ENCODE results near the gene FOXD2.

The FOXD2 gene

DNA sequence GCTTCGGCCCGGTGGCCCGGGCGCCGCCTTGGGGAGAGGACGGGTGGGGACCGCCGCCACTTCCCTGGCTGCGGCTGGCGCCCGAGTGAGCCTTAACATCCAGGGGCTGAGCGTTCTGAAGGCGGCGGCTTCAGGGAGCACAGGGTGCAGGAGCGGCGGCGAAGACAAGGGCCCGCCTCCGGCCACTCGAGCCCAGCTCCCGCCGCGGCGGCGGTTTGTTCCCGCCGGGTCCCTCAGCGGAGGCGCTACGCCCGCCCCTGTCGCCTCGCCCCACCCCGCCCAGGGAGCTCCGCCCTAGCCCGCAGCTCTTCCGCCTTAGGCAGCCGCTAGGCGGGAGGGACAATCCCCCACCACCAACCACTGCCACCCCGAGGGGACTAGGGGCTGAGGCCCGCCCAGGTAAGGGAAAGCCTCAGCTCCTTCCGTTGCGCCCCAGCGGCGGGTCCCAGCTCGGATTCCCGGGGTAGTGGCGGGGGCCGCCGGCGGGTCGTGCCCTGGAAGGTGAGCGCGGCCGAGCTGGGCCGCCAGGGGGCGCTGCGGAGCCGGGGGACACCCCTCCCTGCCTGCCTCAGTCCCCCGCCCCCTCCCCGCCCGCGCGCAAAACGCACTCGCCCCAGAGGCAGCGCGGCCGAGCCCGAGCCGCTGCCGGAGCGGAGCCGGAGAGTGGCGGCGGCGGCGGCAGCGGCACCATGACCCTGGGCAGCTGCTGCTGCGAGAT lies at the start of gene FOXD2:
FOXD2 (plus strand) TSS at position 598 of the 718 bp plus-strand sequence; CDS start at position 690, 92 bp downstream.
- TF ChIP-seq POLR2A (IDR thresholded peaks at IDR 0.05; ENCODE audit: extremely low read depth, insufficient read length): peak; percentile 69
- TF ChIP-seq, protein P1, sequence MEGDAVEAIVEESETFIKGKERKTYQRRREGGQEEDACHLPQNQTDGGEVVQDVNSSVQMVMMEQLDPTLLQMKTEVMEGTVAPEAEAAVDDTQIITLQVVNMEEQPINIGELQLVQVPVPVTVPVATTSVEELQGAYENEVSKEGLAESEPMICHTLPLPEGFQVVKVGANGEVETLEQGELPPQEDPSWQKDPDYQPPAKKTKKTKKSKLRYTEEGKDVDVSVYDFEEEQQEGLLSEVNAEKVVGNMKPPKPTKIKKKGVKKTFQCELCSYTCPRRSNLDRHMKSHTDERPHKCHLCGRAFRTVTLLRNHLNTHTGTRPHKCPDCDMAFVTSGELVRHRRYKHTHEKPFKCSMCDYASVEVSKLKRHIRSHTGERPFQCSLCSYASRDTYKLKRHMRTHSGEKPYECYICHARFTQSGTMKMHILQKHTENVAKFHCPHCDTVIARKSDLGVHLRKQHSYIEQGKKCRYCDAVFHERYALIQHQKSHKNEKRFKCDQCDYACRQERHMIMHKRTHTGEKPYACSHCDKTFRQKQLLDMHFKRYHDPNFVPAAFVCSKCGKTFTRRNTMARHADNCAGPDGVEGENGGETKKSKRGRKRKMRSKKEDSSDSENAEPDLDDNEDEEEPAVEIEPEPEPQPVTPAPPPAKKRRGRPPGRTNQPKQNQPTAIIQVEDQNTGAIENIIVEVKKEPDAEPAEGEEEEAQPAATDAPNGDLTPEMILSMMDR (IDR thresholded peaks at IDR 0.05; ENCODE audit: low read depth, low read length): peak; percentile 55
- TF ChIP-seq, protein P2, sequence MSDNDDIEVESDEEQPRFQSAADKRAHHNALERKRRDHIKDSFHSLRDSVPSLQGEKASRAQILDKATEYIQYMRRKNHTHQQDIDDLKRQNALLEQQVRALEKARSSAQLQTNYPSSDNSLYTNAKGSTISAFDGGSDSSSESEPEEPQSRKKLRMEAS (IDR thresholded peaks at IDR 0.05; ENCODE audit: low read depth, low read length): no peak
- TF ChIP-seq MYC (IDR thresholded peaks at IDR 0.05; ENCODE audit: low read depth, low read length): no peak
- DNase-seq (ENCODE audit: low read depth): peak; percentile 92
- peak within 1 kb of the TSS; percentile 78 for H3K4me3 ChIP-seq (ENCODE audit: low read depth, low read length)

DNA sequence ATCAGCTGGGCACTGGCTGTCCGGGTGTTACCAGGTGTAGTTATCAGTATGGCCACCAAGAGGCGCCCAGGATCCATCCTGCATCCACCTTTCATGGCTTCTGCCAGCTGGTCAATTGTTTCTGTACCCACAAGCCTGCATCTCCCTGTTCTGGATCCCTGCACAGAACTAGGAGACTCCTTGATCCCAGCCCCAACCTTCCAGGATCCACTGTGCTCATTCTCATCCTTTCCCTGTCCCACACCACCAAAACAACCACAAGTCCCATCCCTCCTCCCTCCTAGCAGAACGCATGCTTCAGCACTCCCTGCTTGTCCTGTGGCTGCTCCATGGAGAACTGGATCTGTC lies 49.0 kb upstream of the FOXD2 start:
- no peak overlapping the region for H3K4me3 ChIP-seq (ENCODE audit: low read depth, low read length)
- peak; percentile 65 for DNase-seq (ENCODE audit: low read depth)
- TF ChIP-seq MYC (IDR thresholded peaks at IDR 0.05; ENCODE audit: low read depth, low read length) (peak; percentile 57; the same call in 1 of the 2 replicates), POLR2A (IDR thresholded peaks at IDR 0.05; ENCODE audit: extremely low read depth, insufficient read length) (no peak)
- TF ChIP-seq, protein P1 (IDR thresholded peaks at IDR 0.05; ENCODE audit: low read depth, low read length): peak; percentile 73
- TF ChIP-seq, protein P2 (IDR thresholded peaks at IDR 0.05; ENCODE audit: low read depth, low read length): peak; percentile 53; the same call in 1 of the 2 replicates

DNA sequence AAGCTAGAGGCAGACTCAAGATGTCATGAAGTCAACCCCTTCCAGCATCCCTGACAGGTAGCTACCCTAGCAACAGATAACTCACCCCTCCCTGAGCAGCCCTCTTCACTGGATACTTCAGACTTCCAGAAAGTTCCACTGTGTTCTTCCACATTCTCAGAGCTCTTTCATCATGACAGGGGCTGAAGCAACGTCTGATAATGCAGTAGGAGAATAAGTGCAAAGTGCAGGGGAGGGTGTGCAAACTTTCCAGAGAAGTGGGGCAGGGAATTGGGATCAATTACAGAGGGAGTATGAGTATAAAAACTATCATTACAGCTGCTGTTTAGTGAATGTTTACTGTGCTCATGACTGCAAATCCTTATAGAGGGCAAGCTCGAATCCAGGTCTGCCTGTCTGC lies 48.1 kb upstream of the FOXD2 start:
- no peak overlapping the region for H3K4me3 ChIP-seq (ENCODE audit: low read depth, low read length)
- no peak for DNase-seq (ENCODE audit: low read depth)
- TF ChIP-seq POLR2A (IDR thresholded peaks at IDR 0.05; ENCODE audit: extremely low read depth, insufficient read length): no peak
- TF ChIP-seq, protein P2 (IDR thresholded peaks at IDR 0.05; ENCODE audit: low read depth, low read length): no peak
- no peak for TF ChIP-seq MYC (IDR thresholded peaks at IDR 0.05; ENCODE audit: low read depth, low read length)
- TF ChIP-seq, protein P1 (IDR thresholded peaks at IDR 0.05; ENCODE audit: low read depth, low read length): no peak

DNA sequence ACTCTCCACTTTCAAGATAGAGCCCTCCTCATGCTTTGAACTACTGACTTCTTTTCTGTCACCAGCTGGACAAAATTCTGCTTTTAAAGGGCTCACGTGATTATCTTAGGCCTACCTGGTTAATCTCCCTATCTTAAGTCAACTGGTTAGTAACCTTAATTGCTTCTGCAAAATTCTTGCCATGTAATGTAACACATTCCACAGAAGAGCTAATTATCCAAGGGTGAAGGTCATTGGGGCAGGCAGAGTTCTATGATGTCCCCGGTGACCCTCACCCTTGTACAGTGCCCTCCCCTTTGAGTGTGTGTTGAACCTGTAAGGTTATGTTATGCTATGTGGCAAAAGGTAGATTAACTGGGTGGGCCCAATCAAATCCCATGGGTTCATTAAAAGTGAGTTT lies 47.0 kb upstream of the FOXD2 start:
- no peak overlapping the region for H3K4me3 ChIP-seq (ENCODE audit: low read depth, low read length)
- DNase-seq (ENCODE audit: low read depth): no peak
- TF ChIP-seq POLR2A (IDR thresholded peaks at IDR 0.05; ENCODE audit: extremely low read depth, insufficient read length): no peak
- TF ChIP-seq, protein P2 (IDR thresholded peaks at IDR 0.05; ENCODE audit: low read depth, low read length): no peak
- TF ChIP-seq, protein P1 (IDR thresholded peaks at IDR 0.05; ENCODE audit: low read depth, low read length): no peak
- TF ChIP-seq MYC (IDR thresholded peaks at IDR 0.05; ENCODE audit: low read depth, low read length): no peak

DNA sequence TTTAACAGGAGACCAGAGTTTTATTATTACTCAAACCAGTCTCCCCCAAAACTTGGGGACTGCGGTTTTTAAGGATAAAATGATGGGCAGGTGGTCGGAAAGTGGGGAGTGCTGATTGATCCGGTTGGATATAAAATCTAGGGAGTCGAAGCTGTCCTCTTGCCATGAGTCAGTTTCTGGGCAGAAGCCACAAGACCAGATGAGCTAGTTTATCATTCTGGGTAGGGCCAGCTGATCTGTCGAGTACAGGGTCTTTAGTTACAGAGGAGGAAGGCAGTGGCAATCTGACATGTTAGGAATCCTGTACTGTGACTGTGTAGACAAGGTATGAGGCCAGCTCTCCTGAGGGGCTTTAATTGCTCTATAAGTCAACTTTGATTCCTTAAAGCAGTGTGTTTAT lies 44.7 kb upstream of the FOXD2 start:
- no peak for DNase-seq (ENCODE audit: low read depth)
- TF ChIP-seq POLR2A (IDR thresholded peaks at IDR 0.05; ENCODE audit: extremely low read depth, insufficient read length) (no peak), MYC (IDR thresholded peaks at IDR 0.05; ENCODE audit: low read depth, low read length) (no peak)
- TF ChIP-seq, protein P2 (IDR thresholded peaks at IDR 0.05; ENCODE audit: low read depth, low read length): no peak
- TF ChIP-seq, protein P1 (IDR thresholded peaks at IDR 0.05; ENCODE audit: low read depth, low read length): no peak
- H3K4me3 ChIP-seq (ENCODE audit: low read depth, low read length): no peak overlapping the region

All from NB4 (cell line).